ENCODE data around the gene GRIFIN.
A peak's percentile ranks its signal among the peaks of the same experiment; 100 is the strongest.

GRIFIN gene

DNA sequence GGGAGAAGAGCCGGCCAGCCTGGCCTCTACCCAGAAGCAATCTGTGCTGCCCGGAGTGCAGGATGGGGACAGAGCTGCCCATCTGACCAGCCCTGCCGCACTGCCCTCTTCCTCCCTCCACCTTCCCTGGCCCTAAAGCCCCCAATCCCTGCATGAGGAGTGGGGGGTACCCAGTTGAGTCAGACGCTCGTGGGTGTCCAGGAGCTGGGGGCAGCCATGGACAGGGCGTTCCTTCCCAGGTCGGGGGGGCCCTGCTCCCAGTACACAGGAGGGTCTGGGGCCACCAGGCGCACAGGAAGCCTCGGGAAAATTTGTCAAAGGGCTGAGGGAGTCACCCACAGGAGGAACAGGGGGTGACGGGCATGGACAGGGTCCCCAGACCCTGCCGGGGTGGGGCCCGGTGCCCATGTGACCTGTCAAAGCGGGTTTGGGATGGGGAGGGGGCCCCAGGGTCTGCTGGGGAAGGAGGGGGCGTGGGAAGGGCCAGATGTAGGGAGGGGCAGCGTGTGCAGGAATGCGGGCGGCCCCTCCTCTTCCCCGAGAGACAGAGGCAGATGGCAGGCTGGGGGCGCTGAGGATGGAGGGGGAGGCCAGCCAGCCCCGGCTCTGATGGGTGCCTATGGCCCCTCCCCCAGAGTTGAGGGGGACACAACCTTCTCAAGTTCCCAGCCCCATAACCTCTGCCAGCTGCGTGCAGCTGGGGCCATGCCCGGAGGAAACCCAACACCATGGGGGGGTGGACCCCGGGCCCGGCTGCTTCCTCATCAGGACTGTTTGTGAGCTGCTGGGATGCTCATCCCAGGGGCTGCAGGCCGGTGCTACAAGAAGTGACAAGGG, 21.5 kb upstream of the GRIFIN start:
- peak; percentile 88 for DNase-seq

DNA sequence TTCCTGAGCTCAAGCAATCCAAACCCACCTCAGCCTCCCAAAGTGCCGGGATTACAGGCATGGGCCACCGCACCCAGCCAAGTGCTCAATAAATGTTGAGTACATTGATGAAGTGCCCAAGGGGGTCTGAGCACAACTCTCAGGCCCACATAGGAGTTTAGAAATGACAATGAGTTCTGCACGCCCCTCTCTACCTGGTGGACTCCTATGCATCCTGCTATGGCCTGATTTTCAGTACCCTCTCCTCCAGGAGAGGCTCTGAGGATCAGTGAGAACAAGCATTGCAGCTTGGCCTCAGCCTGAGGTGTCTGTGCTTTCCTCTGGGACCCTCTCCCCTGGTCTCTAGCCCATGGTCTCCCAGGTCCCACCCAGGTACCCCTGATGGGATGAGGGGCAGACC, 20.9 kb upstream of the GRIFIN start:
- DNase-seq = no peak

DNA sequence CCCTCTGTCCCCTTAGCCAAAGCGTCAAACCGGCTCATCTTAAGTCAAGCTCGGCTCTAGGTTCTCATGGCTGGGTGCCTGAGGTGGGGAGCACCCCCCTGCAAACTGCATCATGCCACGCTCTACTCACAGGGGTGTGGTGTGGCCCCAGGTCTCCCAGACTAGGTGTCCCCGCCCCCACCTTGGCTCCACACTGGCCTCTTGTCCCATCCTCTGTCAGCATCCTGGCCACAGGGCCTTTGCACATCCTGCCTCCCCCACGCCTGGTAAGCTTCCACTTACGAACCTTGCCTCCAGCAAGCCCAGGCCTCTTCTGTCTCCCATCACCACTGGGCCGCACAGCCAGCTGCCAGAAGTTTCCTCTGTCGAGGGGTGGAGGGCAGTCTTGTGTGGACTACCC, 20.2 kb upstream of the GRIFIN start:
- DNase-seq = no peak

DNA sequence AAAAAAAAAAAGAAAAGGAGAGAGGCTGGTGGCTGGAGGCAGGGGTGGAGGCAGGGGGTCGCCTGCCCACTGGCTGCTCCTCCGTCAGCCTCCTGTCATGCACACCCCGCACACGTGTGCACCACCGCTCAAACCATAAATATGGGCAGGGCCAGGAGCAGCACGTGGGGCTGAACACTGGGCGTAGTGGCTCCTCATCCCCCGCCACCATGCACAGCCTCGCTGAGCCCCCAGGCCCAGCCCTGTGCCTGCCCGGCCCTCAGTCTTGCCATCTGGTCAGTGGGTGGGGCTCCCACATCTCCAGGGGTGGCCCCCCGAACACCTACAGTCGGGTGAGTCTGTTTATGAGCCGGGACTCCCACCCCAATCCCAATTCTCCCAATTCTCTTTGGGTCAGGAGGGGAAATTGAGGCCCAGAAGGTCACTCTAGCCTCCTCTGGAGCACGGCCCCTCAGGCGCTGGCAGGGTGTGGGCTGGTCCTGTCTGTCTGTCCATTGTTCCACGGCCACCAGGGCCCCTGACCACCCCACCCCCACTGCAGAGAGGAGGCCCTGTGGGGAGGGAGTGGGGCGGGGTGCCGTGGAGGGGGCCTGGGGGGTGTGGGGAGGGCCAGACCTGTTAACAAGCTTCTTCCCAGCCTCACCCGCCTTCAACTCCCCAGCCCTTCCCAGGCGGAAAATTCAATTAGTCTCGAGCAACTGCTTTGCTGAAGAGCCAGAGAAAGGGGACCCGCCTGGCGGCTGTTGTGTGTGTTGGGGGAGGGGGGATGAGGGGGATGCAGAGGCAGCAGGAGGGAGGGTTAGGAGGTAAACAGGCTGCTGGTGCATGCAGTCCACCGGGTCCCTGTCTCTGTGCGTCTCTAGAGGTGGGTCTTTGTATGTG, 19.5 kb upstream of the GRIFIN start:
- DNase-seq = peak; percentile 77

DNA sequence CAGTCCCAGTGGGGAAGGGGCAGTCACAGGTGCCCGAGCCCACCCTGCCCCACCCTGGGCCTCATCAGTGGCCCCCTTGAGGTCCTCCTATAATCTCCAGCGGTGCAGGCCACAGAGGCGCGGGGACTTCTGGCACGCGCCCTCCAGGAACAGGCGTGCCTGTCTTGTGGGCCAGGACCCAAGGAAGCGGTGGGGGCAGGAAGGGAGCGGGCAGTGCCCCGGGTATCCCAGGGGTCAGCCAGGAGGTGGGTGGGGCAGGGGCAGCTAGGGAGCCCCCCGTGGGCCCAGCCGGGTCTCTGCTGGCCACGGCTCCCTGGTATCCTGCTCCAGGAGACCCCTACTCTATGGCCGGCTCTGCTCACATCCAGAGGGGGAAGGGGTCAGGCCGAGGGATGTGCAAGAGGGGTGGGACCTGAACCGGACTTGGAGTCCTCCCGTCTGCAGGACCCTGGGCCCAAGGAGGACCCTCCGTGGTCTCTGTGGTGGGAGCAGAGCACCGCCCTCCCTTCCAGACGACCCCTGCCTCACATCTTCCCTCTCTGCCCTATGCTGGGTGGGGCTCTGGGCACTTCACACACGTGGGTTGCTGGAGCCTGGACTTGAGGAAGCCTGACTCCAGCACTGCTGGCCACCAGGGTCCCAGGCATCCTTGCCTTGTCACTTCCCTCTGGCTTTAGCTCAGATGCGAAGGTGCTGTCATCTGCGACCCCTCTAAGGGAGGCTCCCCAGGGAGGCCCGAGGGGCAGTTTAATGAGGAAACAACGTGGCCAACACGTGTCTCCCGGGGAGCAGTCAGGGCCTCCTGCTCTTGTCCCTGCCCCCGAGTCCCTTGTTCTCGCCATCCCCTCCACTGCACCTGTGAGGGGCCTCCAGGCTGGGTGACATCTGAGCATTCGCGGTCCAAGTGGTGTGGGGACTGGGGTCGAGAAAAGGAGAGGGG, 18.3 kb upstream of the GRIFIN start:
- DNase-seq = no peak

DNA sequence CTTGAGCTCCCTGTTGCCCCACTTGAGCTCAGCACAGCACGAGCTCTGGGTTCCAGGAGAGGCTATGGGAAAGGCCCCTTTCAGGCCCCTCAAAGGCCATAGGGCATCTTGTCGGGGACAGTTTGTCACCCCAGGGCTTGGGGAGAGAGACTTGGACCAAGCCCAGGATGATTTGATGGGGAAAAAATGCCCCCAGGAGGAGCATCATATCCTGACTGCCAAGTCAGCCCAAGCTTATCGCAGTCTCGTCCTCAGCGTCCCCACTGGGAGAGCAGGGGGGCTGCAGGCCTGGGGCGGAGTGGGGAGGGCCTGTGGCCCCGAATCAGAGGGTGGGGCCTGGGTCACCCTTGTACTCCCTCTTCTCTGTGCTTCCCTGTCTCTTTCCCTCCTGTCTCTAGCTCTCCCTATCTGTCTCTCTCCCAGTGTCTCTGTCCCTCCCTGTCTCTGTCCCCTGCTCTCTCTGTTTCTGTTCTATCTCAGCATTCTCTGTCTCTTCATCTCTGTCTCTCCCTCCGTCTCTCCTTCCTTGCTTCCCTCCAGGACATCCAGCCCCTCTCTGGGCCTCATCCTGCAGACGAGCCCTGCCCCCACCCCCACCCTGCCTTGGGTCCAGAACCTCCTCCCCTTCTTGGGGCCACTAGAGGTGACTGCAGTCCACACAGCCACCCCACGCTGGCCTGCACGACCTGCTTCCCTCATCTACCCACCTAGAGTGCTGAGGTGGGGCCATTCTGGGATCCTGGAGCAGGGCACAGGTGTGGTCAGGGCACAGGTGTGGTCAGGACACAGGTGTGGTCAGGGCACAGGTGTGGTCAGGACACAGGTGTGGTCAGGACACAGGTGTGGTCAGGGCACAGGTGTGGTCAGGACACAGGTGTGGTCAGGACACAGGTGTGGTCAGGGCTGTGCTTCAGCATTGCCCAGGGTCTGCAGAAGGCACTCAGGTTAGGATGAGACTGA, 17.3 kb upstream of the GRIFIN start:
- no peak for DNase-seq

DNA sequence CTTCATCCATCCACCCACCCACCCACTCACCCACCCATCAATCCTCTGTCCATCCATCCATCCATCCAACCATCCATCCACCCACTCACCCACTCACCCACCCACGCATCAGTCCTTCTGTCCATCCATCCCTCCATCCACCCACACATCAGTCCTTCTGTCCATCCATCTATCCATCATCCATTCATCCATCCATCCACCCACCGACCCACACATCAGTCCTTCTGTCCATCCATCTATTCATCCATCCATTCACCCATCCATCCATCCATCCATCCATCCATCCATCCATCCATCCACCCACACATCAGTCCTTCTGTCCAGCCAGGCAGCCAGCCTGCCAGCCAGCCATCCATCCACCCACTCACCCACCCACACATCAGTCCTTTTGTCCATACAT, 15.8 kb upstream of the GRIFIN start:
- no peak for DNase-seq

DNA sequence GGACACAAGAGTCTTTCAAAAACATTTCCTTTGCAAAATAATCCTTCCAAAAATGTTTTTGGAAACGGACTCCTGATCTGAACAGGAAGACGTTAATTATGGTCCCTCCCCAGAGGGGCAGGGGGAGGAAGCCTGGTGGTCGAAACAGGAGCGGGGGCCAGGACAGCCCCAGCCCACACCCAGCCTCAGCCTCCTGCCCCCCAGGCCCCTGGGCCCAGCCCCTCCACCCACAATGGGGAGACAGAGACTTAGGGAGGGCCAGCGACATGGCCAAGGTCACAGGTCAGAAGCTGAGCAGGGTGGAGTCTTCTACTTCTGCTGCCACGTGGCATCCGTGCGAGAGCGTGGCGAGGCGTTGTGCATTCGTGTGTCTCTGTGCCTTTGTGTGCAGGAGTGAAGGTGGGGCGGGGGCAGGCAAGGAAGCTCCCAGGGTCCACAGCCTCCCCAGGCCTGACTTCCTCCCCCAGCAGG, 14.0 kb upstream of the GRIFIN start:
- DNase-seq = no peak

DNA sequence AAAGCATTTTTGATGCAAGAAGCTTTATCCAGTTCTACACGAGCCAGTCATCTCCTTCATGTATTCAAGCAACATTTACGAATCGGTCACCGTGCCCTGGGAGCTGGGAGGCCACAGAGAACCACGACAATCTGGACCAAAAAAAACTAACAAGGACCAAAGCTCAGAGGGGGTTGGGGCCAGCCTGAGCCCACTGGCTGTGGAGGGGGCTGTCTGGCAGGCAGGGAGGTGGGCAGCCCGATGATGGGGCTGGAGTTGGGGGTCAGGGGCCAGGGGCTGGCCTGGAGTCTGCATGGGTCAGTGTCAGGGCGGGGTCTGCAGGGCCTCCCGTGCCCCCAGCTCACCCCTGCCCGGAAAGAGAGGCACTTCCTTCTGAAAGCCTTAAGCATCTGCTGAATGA, 12.5 kb upstream of the GRIFIN start:
- no peak for DNase-seq

DNA sequence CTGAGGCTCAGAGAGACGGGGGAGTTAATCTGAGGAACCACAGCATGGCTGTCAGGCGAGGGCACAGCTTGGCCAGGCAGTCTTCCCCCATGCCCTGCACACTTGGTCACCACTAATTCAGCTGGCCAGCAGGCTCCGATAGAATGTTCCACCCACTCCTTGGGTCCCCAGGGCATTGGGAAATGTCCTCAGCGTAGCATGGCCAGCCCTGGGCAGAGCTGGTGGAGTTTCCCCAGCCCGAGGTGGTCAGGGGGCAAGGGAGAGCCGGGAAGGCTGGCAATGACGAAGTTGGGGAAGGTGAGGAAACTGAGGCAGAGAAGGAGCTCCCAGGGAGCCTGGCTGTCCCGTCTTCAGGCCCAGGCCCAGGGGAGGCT, 12.1 kb upstream of the GRIFIN start:
- no peak for DNase-seq

DNA sequence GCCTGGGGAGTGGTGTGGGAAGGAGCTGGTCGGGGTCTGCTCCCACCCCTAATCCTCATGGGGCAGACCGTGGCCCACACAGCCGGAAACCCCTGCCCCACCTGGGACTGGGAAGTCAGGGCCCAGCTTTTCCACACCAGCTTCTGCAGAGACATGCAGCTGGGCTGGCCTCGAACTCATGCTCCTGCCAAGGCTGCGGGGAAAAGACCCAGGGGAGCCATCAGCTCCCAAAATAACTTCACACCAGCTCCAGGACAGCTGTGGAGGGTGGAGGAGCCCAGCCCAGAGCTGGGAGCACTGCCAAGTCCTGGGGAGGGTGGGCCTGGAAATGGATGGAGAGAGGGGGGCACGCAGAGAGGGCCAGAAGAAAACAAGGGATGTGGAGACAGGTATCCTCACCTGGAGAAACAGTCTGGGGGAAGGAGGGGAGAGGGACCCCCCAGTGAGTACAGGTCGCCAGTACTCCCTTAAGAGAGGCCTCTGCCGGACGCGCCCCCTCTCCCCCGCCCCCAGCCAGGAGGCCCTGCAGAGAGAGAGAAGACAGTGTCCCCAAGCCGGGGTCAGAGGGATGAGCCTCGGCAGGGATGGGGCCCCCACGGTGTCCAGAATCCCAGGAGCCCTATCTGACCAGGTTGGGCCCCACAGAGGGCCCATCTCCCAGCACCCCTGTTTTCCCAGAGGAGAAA, 11.5 kb upstream of the GRIFIN start:
- peak; percentile 88 for DNase-seq

DNA sequence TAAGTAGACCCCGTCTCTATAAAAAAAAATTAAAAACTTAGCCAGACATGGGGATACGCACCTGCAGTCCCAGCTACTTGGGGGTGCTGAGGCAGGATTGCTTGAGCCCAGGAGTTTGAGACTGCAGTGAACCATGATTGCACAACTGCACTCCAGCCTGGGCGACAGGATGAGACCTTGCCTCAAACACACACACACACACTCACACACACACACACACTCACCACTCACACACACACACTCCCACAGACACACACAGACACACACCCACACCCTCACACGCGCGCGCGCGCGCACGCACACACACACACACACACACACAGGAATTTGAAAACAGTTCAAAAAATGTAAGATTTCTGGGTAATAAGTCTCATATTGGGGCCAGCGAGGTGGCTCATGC, 8.7 kb upstream of the GRIFIN start:
- no peak for DNase-seq

DNA sequence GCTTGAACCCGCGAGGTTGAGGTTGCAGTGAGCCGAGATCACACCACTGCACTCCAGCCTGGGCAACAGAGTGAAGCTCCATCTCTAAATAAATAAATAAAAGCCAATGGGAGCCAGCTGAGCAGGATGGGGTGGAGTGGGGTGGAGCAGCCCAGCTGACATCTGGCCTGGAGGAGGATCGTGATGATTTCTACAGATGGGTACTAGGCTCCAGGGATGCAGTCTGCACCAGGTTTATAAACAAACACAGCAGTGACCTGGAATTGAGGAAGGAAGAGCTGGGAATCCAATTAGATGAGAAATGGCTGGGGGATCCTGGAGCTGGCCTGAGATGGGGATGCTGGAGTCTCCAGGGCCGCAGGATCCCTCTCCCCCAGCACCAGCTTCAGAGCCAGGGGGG, 7.3 kb upstream of the GRIFIN start:
- peak; percentile 46 for DNase-seq

DNA sequence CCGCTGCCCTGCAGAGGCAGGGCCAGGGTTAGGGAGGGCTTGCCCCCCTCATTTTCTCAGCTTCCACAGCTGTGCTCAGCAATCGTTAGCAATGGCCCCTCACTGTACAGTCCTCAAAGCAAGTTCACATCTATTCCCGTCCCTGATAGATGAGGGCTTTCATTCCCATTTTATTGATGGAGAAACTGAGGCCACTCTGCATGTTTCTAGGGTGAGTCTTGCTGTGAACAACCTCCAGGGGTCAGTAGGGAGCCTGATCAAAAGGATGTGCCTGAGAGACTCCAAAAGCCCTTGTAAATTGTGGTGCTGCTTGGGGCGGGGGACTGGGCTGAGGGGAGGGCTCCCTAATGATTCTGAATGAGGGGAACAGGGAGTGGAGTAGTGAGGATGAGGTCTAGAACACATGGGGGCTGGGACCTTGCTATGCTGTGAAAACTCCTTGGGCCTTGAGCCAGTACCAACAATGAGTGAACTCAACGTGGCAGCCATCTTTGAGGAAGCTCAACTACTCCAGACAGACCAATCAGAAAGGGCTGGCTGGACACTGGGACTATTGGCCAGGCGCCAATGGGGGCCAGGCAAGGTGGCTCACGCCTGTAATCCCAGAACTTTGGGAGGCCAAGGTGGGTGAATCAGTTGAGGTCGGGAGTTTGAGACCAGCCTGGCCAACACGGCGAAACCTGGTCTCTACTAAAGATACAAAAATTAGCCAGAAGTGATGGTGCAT, 6.7 kb upstream of the GRIFIN start:
- no peak for DNase-seq

DNA sequence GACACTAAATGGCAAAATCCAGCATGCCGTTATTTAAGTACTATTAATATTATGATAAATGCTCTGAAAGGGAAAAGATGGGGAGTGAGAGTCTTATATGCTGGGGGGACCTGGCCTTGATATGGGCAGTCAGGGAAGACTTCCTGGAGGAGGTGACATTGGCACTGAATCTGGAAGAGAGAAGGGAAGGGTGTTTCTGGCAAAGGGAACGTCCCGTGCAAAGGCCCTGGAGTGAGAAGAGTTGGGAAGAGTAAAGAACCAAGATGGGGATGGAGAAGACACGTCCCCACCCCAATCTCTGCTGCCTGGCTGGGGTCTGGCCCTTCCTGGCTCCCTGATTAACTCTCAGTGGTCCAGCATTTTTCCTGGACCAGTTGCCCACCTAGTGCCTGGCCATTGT, 5.0 kb upstream of the GRIFIN start:
- no peak for DNase-seq

DNA sequence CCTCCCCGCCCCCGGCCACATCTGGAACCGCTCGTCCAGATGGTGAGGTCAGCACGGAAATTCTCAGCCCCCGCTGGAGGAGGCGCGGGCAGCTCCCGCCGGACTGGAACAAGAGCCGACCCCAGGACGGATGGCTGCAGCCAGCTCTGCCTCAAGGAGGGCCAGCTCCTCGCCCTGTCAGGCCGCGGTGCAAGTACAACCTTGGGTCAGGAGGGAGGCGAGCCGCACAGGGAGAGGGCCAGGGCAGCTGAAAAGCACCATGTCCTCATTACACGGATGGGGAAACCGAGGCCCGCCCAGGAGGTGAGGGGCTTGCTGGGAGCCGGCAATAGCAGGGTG, 3.8 kb upstream of the GRIFIN start:
- DNase-seq = peak; percentile 80

DNA sequence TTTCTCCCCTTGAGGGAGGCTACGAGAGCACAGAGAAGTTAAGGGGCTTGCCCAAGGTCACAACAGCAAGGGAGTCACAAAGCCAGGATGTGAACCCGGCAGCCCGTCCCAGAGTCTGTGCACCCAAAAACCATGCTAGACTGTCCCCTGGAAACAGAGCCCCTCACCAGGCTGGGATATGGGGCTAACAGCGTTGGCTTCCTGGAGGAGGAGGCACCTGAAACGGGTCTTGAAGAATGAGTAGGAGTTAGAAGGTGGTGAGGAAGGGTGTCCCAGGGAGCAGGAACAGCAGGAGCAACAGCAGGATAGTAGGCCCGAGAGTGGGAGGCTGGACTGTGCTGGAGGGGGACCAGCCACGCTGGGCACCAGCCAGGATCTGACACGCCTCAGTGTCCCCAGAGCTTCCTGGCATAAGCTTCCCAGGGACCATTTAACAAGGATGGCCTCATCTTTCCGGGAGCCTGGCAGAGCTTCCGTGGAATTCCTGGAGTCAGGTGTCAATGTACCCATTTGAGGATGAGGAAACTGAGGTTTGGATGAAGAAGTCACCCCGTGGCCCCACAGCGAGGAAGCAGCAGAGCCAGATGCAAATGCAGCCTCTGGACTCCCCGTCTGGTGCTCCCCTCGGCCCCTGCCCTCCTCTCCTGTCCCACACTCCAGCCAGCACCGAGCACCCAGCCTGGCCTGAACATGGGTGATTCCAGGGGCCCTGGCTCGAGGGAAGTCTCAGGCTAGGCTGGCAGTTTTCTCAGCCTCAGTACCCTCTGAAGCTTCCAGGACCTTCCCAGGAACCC, 3.3 kb upstream of the GRIFIN start:
- DNase-seq = no peak

DNA sequence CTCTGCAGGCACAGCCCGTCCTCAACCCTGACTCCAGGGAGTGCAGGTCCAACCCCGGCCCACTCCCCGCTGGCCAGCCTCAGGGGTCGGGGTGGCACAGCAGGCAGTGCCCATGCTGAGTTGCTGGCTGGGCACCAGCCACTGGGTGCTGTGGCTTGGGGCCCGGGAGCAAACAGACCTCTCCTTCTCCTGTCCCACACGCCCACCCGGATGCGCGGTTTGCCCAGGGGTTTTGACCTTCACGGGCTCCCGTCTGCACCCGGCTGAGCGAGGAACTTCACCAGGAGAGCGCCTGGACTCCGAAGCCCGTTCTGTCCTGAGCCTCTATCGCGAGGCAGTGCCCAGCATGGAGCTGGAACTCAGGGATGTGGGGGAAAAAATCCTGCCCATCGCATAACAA, 2.6 kb upstream of the GRIFIN start:
- DNase-seq = no peak

DNA sequence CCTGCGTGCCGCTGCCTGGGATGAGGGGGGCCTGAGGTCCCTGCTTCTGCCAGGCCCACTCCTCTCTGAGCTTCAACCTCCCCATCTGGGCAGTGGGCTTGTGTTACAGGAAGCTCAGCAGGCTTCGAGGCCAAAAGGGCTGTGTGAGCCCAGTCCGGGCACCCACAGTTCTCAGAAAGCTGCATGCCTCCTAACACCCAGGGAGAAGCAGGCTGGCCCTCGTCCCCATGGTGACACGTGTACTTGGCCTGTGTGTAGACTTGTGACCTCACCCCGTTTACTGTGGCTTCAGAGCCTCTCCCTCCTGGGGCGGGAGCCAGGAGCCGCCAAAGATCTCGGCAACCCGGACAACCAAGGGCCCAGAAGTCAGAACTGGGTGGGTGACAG, 2.2 kb upstream of the GRIFIN start:
- DNase-seq = no peak

All from right forelimb (tissue), 1 donor.